ENCODE measurements around the gene OR52W1.

Gene OR52W1

GRCh38 chr11:6191742-6192141 is 7.3 kb upstream of the OR52W1 start:
- Histone ChIP-seq H3K79me2 (ENCODE audit: insufficient read depth, low read length) (no peaks in the 10 kb centered on the region), H3K9ac (ENCODE audit: low read length) (no peak overlapping the region), H3K9me2 (ENCODE audit: low read depth, low read length) (no peaks in the 10 kb centered on the region), H3F3A (ENCODE audit: insufficient read depth, low read length) (no peaks in the 10 kb centered on the region), H3K27ac (ENCODE audit: low read depth, low read length, poor library complexity, severe bottlenecking) (no peak overlapping the region), H4K20me1 (ENCODE audit: insufficient read depth, low read length) (no peaks in the 10 kb centered on the region), H3K36me3 (ENCODE audit: insufficient read depth, low read length) (no peaks in the 10 kb centered on the region), H3K4me2 (ENCODE audit: low read length) (no peak overlapping the region), H3K4me3 (ENCODE audit: low read depth, low read length, poor library complexity, severe bottlenecking) (no peak overlapping the region), H3K27me3 (ENCODE audit: insufficient read depth, low read length) (no peaks in the 10 kb centered on the region), H2AFZ (ENCODE audit: low read length) (no peak overlapping the region), H3K9me3 (ENCODE audit: low read length) (no peaks in the 10 kb centered on the region), H3K4me1 (ENCODE audit: insufficient read depth, low read length, severe bottlenecking) (no peaks in the 10 kb centered on the region)
- no peak for TF ChIP-seq CTCF (IDR thresholded peaks at IDR 0.05; ENCODE audit: low read length)
- no peak for TF ChIP-seq EZH2 (IDR thresholded peaks at IDR 0.05; ENCODE audit: borderline replicate concordance, low read length)

GRCh38 chr11:6194065-6194581 is 4.9 kb upstream of the OR52W1 start:
- Histone ChIP-seq H3K4me3 (ENCODE audit: low read depth, low read length, poor library complexity, severe bottlenecking) (no peak overlapping the region), H3K9me3 (ENCODE audit: low read length) (no peaks in the 10 kb centered on the region), H3K9ac (ENCODE audit: low read length) (no peak overlapping the region), H4K20me1 (ENCODE audit: insufficient read depth, low read length) (no peaks in the 10 kb centered on the region), H3F3A (ENCODE audit: insufficient read depth, low read length) (no peaks in the 10 kb centered on the region), H3K27me3 (ENCODE audit: insufficient read depth, low read length) (no peaks in the 10 kb centered on the region), H3K4me1 (ENCODE audit: insufficient read depth, low read length, severe bottlenecking) (no peaks in the 10 kb centered on the region), H3K79me2 (ENCODE audit: insufficient read depth, low read length) (no peaks in the 10 kb centered on the region), H3K9me2 (ENCODE audit: low read depth, low read length) (no peaks in the 10 kb centered on the region), H3K27ac (ENCODE audit: low read depth, low read length, poor library complexity, severe bottlenecking) (no peak overlapping the region), H3K4me2 (ENCODE audit: low read length) (no peak overlapping the region), H3K36me3 (ENCODE audit: insufficient read depth, low read length) (no peaks in the 10 kb centered on the region), H2AFZ (ENCODE audit: low read length) (no peak overlapping the region)
- no peak for TF ChIP-seq CTCF (IDR thresholded peaks at IDR 0.05; ENCODE audit: low read length)
- no peak for TF ChIP-seq EZH2 (IDR thresholded peaks at IDR 0.05; ENCODE audit: borderline replicate concordance, low read length)

- H3K27me3 ChIP-seq (ENCODE audit: insufficient read depth, low read length): no peaks in the 10 kb centered on the region
- H3K4me2 ChIP-seq (ENCODE audit: low read length): no peak overlapping the region
- no peaks in the 10 kb centered on the region for H3K9me2 ChIP-seq (ENCODE audit: low read depth, low read length)
- no peaks in the 10 kb centered on the region for H4K20me1 ChIP-seq (ENCODE audit: insufficient read depth, low read length)
- no peak overlapping the region for H2AFZ ChIP-seq (ENCODE audit: low read length)
- no peak overlapping the region for H3K9ac ChIP-seq (ENCODE audit: low read length)
- H3K4me3 ChIP-seq (ENCODE audit: low read depth, low read length, poor library complexity, severe bottlenecking): no peak overlapping the region
- no peaks in the 10 kb centered on the region for H3K36me3 ChIP-seq (ENCODE audit: insufficient read depth, low read length)
- H3K4me1 ChIP-seq (ENCODE audit: insufficient read depth, low read length, severe bottlenecking): no peaks in the 10 kb centered on the region
- TF ChIP-seq CTCF (IDR thresholded peaks at IDR 0.05; ENCODE audit: low read length) (no peak), EZH2 (IDR thresholded peaks at IDR 0.05; ENCODE audit: borderline replicate concordance, low read length) (no peak)
- no peak overlapping the region for H3K27ac ChIP-seq (ENCODE audit: low read depth, low read length, poor library complexity, severe bottlenecking)
- no peaks in the 10 kb centered on the region for H3K79me2 ChIP-seq (ENCODE audit: insufficient read depth, low read length)
- H3F3A ChIP-seq (ENCODE audit: insufficient read depth, low read length): no peaks in the 10 kb centered on the region
- no peaks in the 10 kb centered on the region for H3K9me3 ChIP-seq (ENCODE audit: low read length)
These were observed 2.6 kb upstream of the OR52W1 start for GRCh38 chr11:6196396-6196795.
